Transverse colon (tissue), 4 donors: ENCODE data around the gene LRRC26. TPM values are rescaled to one million over a fixed set of nuclear protein-coding genes. Genes with fewer than 3 reads are reported as not detected.
"Not testable (repeated sequence)": the region's sequence is repeated elsewhere in the genome, so short reads cannot be mapped to it uniquely, and the experiment has no call there.

Experiments used
- DNase-seq: peaks from one replicate; pipeline ENCODE4 v3.0.0-alpha.2; 2019
- H3K27ac ChIP-seq, 4 donors: fragments of 200-600 bp; sonication (generic); 2 replicates each; pipeline ENCODE4 v1.5.1; 2016 to 2018; ENCODE audit warnings: inconsistent platforms in 4 of 4
- H3K27me3 ChIP-seq: fragments of 200-600 bp; sonication (generic); 2 replicates; pipeline ENCODE4 v1.5.1; 2017; ENCODE audit warnings: inconsistent platforms
- H3K36me3 ChIP-seq, 4 donors: fragments of 200-600 bp; sonication (generic); 2 replicates each; pipeline ENCODE4 v1.5.1; 2017 to 2019; ENCODE audit warnings: inconsistent platforms in 4 of 4
- H3K4me1 ChIP-seq, 4 donors: fragments of 200-600 bp; sonication (generic); 2 replicates each; pipeline ENCODE4 v1.5.1; 2017 to 2020; ENCODE audit warnings: inconsistent platforms in 4 of 4
- H3K4me3 ChIP-seq, 4 donors: fragments of 200-600 bp; sonication (generic); 1 replicate in 1 of 4; 2 replicates in 3 of 4; pipeline versions ENCODE4 v1.5.1 to v1.6.1; 2017 to 2019; ENCODE audit warnings: inconsistent platforms in 4 of 4
- H3K9me3 ChIP-seq, 2 donors: fragments of 200-600 bp; sonication (generic); 2 replicates each; pipeline ENCODE4 v1.5.1; 2017 to 2019; ENCODE audit warnings: inconsistent platforms in 2 of 2
- CTCF ChIP-seq, 5 experiments: fragments of 200-600 bp in 3 of 5; fragments of 450-650 bp in 2 of 5; sonication (generic) in 3 of 5; IDR thresholded peaks; 1 replicate in 2 of 5; 2 replicates in 3 of 5; pipeline ENCODE4 v1.5.1; 2016 to 2017; ENCODE audit warnings: antibody characterized with exemption in 5 of 5, inconsistent platforms in 3 of 5, mild to moderate bottlenecking in 2 of 5, moderate library complexity in 1 of 5
- EP300 ChIP-seq: sonication (generic); formaldehyde crosslinking; IDR thresholded peaks from one replicate; pipeline ENCODE4 v1.6.1; 2017; ENCODE audit warnings: antibody characterized with exemption, low read depth
- POLR2A ChIP-seq: fragments of 450-650 bp; IDR thresholded peaks from one replicate; pipeline ENCODE4 v1.6.1; 2016; ENCODE audit warnings: antibody characterized with exemption, mild to moderate bottlenecking, moderate library complexity
- POLR2AphosphoS5 ChIP-seq, 3 donors: sonication (generic); formaldehyde crosslinking; IDR thresholded peaks; one replicate each; pipeline ENCODE4 v1.6.1; 2016; ENCODE audit warnings: antibody characterized with exemption in 3 of 3
- WGBS, 2 donors: methylation state at CpG; one replicate each; pipeline ENCODE4 v1.1.5; 2018; ENCODE audit warnings: low coverage in 1 of 2; 5-methylcytosine and 5-hydroxymethylcytosine counted together
- in situ Hi-C, 4 donors: fragments of 200-750 bp; cut with MboI; loops; one replicate each; pipeline versions ENCODE4 v1.15.0 to v1.15.1; 2017; ENCODE audit warnings: low sequenced_read_pairs in 3 of 4, low pct_ligation_motif_present in 1 of 4, low pct_unique_long_range_greater_than_20kb in 1 of 4
- intact Hi-C: fragments of 100-400 bp; cut with DNase I; formaldehyde crosslinking; loops from one replicate; pipeline ENCODE4 v1.15.1; 2023; ENCODE audit warnings: low total_unique reads
- total RNA-seq, 4 donors: library from RNA; depleted of rRNA; stranded (reverse); fragments of >200 nt; gene quantifications; one replicate each; pipeline ENCODE4 v1.1.0, GENCODE V29; 2016

LRRC26 gene
- total RNA-seq, 4 donors from 2014 or later = 31.8 to 437 (median 64.8) TPM

DNA sequence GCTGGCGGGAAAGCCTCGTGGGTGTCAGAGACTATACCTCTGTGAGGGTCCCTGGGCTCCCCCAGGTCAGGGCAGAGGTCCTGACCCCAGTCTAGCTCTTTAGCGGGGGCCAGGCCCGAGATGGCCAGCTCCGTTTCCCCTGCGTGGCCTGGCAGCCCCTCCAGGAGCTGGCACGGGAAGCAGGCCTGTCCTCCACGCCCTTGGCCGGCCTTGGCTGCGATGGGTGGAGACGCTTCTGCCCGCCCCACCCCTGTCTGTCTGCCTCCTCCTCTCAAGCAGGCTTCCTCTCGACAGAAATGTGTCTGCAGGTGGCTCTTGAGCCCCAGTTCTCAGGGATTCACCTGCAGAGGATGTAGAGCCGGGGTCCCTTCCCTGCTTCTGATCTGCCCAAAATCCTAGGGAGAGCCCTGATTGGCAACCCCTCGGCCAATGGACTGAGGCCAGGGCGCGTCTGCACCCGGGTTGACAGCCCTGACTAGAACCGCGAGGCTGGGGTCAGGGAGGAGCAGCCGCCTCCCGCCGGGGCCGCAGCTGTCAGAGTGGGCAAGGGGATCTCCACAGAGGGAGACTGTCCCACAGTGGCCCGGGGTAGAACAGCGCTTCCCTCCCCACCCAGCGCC, 33.5 kb downstream of the LRRC26 start:
- no peaks in the 10 kb centered on the region for H3K36me3 ChIP-seq
- intact Hi-C loops (no loop called here), in situ Hi-C loops (no loop called here)
- H3K4me1 ChIP-seq = peaks cover 0 to 4% (median 0%) of the 10 kb centered on the region in 4 donors
- H3K9me3 ChIP-seq = no peaks in the 10 kb centered on the region
- H3K27ac ChIP-seq = no peak overlapping the region
- peak; percentile 41 for DNase-seq
- no peak overlapping the region for H3K4me3 ChIP-seq
- WGBS, 2 donors = 35 to 50% methylated on average over 2 to 14 of the region's 27 CpGs
- TF ChIP-seq POLR2A (no peak), EP300 (no peak), POLR2AphosphoS5 (IDR thresholded peaks at IDR 0.05) (no peak), CTCF (IDR thresholded peaks at IDR 0.05) (no peak)
- peaks cover 89% of the 10 kb centered on the region for H3K27me3 ChIP-seq

GRCh38 chr9:137135154-137135553, 34.7 kb downstream of the LRRC26 start:
- H3K27ac ChIP-seq, in situ Hi-C loops, H3K4me3 ChIP-seq, intact Hi-C loops, DNase-seq, H3K36me3 ChIP-seq, H3K4me1 ChIP-seq, H3K9me3 ChIP-seq: not testable (repeated sequence)
- peaks cover 86% of the 10 kb centered on the region for H3K27me3 ChIP-seq
- WGBS, 2 donors = 76 to 91% methylated on average over 7 to 9 of the region's 9 CpGs

GRCh38 chr9:137134191-137134590, 35.7 kb downstream of the LRRC26 start:
- TF ChIP-seq CTCF (IDR thresholded peaks at IDR 0.05) = no peak
- H3K4me1 ChIP-seq = peaks cover 0 to 11% (median 7%) of the 10 kb centered on the region in 4 donors
- no peaks in the 10 kb centered on the region for H3K9me3 ChIP-seq
- H3K27ac ChIP-seq = no peak overlapping the region
- in situ Hi-C loops = no loop called here
- H3K27me3 ChIP-seq = peaks cover 76% of the 10 kb centered on the region
- no peaks in the 10 kb centered on the region for H3K36me3 ChIP-seq
- H3K4me3 ChIP-seq = no peak overlapping the region
- DNase-seq = no peak
- intact Hi-C loops = no loop called here
- WGBS, 2 donors = 43 to 73% methylated on average over 2 to 4 of the region's 4 CpGs

DNA sequence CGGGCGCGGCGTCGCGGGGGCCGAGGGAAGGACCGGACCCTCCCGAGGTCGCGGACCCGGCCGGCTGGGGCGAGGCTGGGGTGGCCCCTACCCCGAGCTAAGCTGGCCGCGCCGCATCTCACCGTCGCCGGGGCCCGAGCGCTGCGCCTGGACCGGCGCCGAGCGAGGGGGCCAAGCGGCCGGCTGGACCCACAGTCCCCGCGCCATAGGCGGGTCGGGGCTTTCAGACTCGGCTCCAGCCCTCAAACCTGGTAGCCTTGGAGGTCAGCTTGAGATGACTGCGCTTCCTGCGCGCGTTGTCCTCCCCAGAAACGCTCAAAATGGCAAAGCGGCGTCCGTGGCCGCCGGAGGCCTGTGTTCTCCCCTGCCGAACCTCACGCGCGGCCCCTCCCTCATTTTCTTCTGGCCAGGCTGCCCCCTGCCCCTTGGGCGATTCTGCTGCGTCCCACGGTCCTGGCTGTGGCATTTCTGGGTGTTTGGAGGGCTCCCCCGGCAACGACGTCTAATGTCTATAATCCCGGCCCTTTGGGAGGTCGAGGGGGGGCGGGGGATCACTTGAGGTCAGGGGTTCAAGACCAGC, 39.6 kb downstream of the LRRC26 start:
- no peaks in the 10 kb centered on the region for H3K36me3 ChIP-seq
- peak overlapping the region; percentile 57 to 82 (median 62) for H3K4me3 ChIP-seq
- no peak for DNase-seq
- peak overlapping the region; percentile 71 to 82 (median 75) for H3K27ac ChIP-seq
- H3K9me3 ChIP-seq = no peaks in the 10 kb centered on the region
- in situ Hi-C loops = no loop called here
- WGBS, 2 donors = 40% methylated on average over 12 of the region's 58 CpGs; no CpG with 5 or more reads in 1 of the 2 donors
- TF ChIP-seq EP300 = no peak
- TF ChIP-seq POLR2A = no peak
- TF ChIP-seq POLR2AphosphoS5 (IDR thresholded peaks at IDR 0.05) = no peak
- peaks cover 37% of the 10 kb centered on the region for H3K27me3 ChIP-seq
- intact Hi-C loops = no loop called here
- H3K4me1 ChIP-seq = peaks cover 10 to 35% (median 29%) of the 10 kb centered on the region in 4 donors

- TF ChIP-seq CTCF (IDR thresholded peaks at IDR 0.05) (peak in 1 of 5 experiments; percentile 15), POLR2A (peak; percentile 39), POLR2AphosphoS5 (IDR thresholded peaks at IDR 0.05) (peak; percentile 63 to 77 (median 72)), EP300 (no peak)
- intact Hi-C loops = loop anchor here (5.0 kb wide), 1 partner anchor 98 kb away; the partner anchor contains the start of genes CYSRT1 and RNF224
- in situ Hi-C loops = loop anchor here in 2 of 4 donors (10.0 kb wide), 2 partner anchors 95 to 105 kb away; partner anchors contain the start of genes CYSRT1 (in 1 of the 2), RNF208 (in 1 of the 2), RNF224 (in 1 of the 2) and SLC34A3 (in 1 of the 2)
- peak; percentile 91 for DNase-seq
- Histone ChIP-seq H3K4me3 (peak overlapping the region; percentile 57 to 82 (median 62)), H3K36me3 (no peaks in the 10 kb centered on the region), H3K27me3 (peaks cover 31% of the 10 kb centered on the region), H3K9me3 (no peaks in the 10 kb centered on the region), H3K4me1 (peaks cover 10 to 35% (median 29%) of the 10 kb centered on the region in 4 donors), H3K27ac (peak overlapping the region; percentile 71 to 82 (median 75))
- 2% methylated on average over 69 of the region's 86 CpGs; no CpG with 5 or more reads in 1 of the 2 donors for WGBS, 2 donors
Measured at GRCh38 chr9:137129456-137130175, 40.2 kb downstream of the LRRC26 start.
